ENCODE results near the gene AXIN2.

AXIN2 gene

GRCh38 chr17:65551267-65552040 lies 10.0 kb downstream of the AXIN2 start:
- DNase-seq (ENCODE audit: low read depth in 1 of 2, low spot score in 1 of 2) = no peak
- H3K4me3 ChIP-seq (replicated peaks; ENCODE audit: insufficient read depth, low read length) = no peak overlapping the region
- TF ChIP-seq REST (IDR thresholded peaks at IDR 0.05; ENCODE audit: insufficient replicate concordance, low read depth) (no peak), GABPA (IDR thresholded peaks at IDR 0.05; ENCODE audit: low read depth) (no peak), POLR2AphosphoS5 (IDR thresholded peaks at IDR 0.05; ENCODE audit: low read depth) (no peak), CTCF (IDR thresholded peaks at IDR 0.05; ENCODE audit: insufficient read depth, low read length) (no peak)
- no peak overlapping the region for H3K27ac ChIP-seq (replicated peaks)
- H3K27me3 ChIP-seq (ENCODE audit: insufficient read depth, poor library complexity, severe bottlenecking) = peaks cover 8% of the 10 kb centered on the region

- TF ChIP-seq CTCF (IDR thresholded peaks at IDR 0.05; ENCODE audit: insufficient read depth, low read length) = no peak
- no peak for TF ChIP-seq GABPA (IDR thresholded peaks at IDR 0.05; ENCODE audit: low read depth)
- TF ChIP-seq REST (IDR thresholded peaks at IDR 0.05; ENCODE audit: insufficient replicate concordance, low read depth) = no peak
- TF ChIP-seq POLR2AphosphoS5 (IDR thresholded peaks at IDR 0.05; ENCODE audit: low read depth) = no peak
- no peak for TF ChIP-seq SPI1 (IDR thresholded peaks at IDR 0.05; ENCODE audit: borderline replicate concordance, low read depth)
- no peak overlapping the region for H3K27ac ChIP-seq (replicated peaks)
- H3K4me3 ChIP-seq (replicated peaks; ENCODE audit: insufficient read depth, low read length) = no peak overlapping the region
- peaks cover 4% of the 10 kb centered on the region for H3K27me3 ChIP-seq (ENCODE audit: insufficient read depth, poor library complexity, severe bottlenecking)
- DNase-seq (ENCODE audit: low read depth in 1 of 2, low spot score in 1 of 2) = no peak
Observed at GRCh38 chr17:65550758-65551157, 10.7 kb downstream of the AXIN2 start.

GRCh38 chr17:65550075-65550662 lies 11.3 kb downstream of the AXIN2 start:
- TF ChIP-seq REST (IDR thresholded peaks at IDR 0.05; ENCODE audit: insufficient replicate concordance, low read depth) (no peak), POLR2AphosphoS5 (IDR thresholded peaks at IDR 0.05; ENCODE audit: low read depth) (no peak), GABPA (IDR thresholded peaks at IDR 0.05; ENCODE audit: low read depth) (no peak), SPI1 (IDR thresholded peaks at IDR 0.05; ENCODE audit: borderline replicate concordance, low read depth) (no peak), CTCF (IDR thresholded peaks at IDR 0.05; ENCODE audit: insufficient read depth, low read length) (no peak)
- peaks cover 4% of the 10 kb centered on the region for H3K27me3 ChIP-seq (ENCODE audit: insufficient read depth, poor library complexity, severe bottlenecking)
- no peak for DNase-seq (ENCODE audit: low read depth in 1 of 2, low spot score in 1 of 2)
- no peak overlapping the region for H3K4me3 ChIP-seq (replicated peaks; ENCODE audit: insufficient read depth, low read length)
- no peak overlapping the region for H3K27ac ChIP-seq (replicated peaks)
